ENCODE data around the gene C21orf58.

C21orf58 gene

GRCh38 chr21:46252840-46253239 is 70.8 kb downstream of the C21orf58 start:
- H3K9me3 ChIP-seq: no peaks in the 10 kb centered on the region
- no peaks in the 10 kb centered on the region for H3K27me3 ChIP-seq
- H3K4me3 ChIP-seq (ENCODE audit: low read depth in 1 of 2, low read length in 1 of 2): no peak overlapping the region
- peaks cover 95% of the 10 kb centered on the region for H3K36me3 ChIP-seq
- TF ChIP-seq, protein P1, sequence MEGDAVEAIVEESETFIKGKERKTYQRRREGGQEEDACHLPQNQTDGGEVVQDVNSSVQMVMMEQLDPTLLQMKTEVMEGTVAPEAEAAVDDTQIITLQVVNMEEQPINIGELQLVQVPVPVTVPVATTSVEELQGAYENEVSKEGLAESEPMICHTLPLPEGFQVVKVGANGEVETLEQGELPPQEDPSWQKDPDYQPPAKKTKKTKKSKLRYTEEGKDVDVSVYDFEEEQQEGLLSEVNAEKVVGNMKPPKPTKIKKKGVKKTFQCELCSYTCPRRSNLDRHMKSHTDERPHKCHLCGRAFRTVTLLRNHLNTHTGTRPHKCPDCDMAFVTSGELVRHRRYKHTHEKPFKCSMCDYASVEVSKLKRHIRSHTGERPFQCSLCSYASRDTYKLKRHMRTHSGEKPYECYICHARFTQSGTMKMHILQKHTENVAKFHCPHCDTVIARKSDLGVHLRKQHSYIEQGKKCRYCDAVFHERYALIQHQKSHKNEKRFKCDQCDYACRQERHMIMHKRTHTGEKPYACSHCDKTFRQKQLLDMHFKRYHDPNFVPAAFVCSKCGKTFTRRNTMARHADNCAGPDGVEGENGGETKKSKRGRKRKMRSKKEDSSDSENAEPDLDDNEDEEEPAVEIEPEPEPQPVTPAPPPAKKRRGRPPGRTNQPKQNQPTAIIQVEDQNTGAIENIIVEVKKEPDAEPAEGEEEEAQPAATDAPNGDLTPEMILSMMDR (IDR thresholded peaks at IDR 0.05): no peak
- H3K27ac ChIP-seq: no peak overlapping the region
- H3K4me1 ChIP-seq (ENCODE audit: control insufficient read depth in 1 of 2, insufficient read depth in 1 of 2, low read depth in 1 of 2, low read length in 1 of 2): no peaks in the 10 kb centered on the region
